HepG2 (cell line): ENCODE measurements around the gene GDF15. TPM values are rescaled to one million over a fixed set of nuclear protein-coding genes. Genes with fewer than 3 reads are reported as not detected.

Experiments used
- AGO1 ChIP-seq: fragments of 200-400 bp; formaldehyde crosslinking; IDR thresholded peaks from 2 replicates; pipeline ENCODE4 v1.6.1; 2017; ENCODE audit warnings: mild to moderate bottlenecking, low read depth, low read length, moderate library complexity; ENCODE audit not compliant: poor library complexity, severe bottlenecking
- ATF1 ChIP-seq: IDR thresholded peaks from 2 replicates; pipeline ENCODE4 v1.6.1; 2016; ENCODE audit warnings: mild to moderate bottlenecking, control low read depth
- ATM ChIP-seq: fragments of 450-650 bp; IDR thresholded peaks from 2 replicates; pipeline ENCODE4 v1.7.1; 2017; ENCODE audit warnings: mild to moderate bottlenecking, borderline replicate concordance
- EHMT2 ChIP-seq: fragments of 200-600 bp; sonication (generic); IDR thresholded peaks from 2 replicates; pipeline ENCODE4 v1.7.0; 2017; ENCODE audit warnings: antibody characterized with exemption, low read depth, low read length, borderline replicate concordance
- ELF4 ChIP-seq: sonication (generic); formaldehyde crosslinking; IDR thresholded peaks from 2 replicates; pipeline ENCODE4 v1.5.0; 2020; ENCODE audit warnings: missing genetic modification reagents, mild to moderate bottlenecking, moderate library complexity, borderline replicate concordance
- FOXC1 ChIP-seq: sonication (generic); formaldehyde crosslinking; IDR thresholded peaks from 2 replicates; pipeline ENCODE4 v1.8.0; 2022; ENCODE audit warnings: mild to moderate bottlenecking, missing genetic modification reagents, borderline replicate concordance
- FOXM1 ChIP-seq: sonication (generic); formaldehyde crosslinking; IDR thresholded peaks from 2 replicates; pipeline ENCODE4 v1.5.0; 2020; ENCODE audit warnings: missing genetic modification reagents
- KDM6A ChIP-seq: IDR thresholded peaks from 2 replicates; pipeline ENCODE4 v1.6.1; 2016; ENCODE audit warnings: low read depth
- MLLT10 ChIP-seq: sonication (generic); formaldehyde crosslinking; IDR thresholded peaks from 2 replicates; pipeline ENCODE4 v1.4.0; 2020; ENCODE audit warnings: missing genetic modification reagents
- MTERF4 ChIP-seq: sonication (generic); formaldehyde crosslinking; IDR thresholded peaks from 2 replicates; pipeline ENCODE4 v1.8.0; 2023; ENCODE audit warnings: mild to moderate bottlenecking, missing genetic modification reagents
- RARA ChIP-seq: IDR thresholded peaks from 2 replicates; pipeline ENCODE4 v1.6.1; 2016; ENCODE audit warnings: missing genetic modification reagents, missing compliant biosample characterization
- SALL2 ChIP-seq: sonication (generic); formaldehyde crosslinking; IDR thresholded peaks from 2 replicates; pipeline ENCODE4 v1.8.1; 2023; ENCODE audit warnings: mild to moderate bottlenecking, missing genetic modification reagents, inconsistent platforms
- SP5 ChIP-seq: IDR thresholded peaks from 2 replicates; pipeline ENCODE4 v1.6.1; 2016; ENCODE audit warnings: low read depth, borderline replicate concordance
- TMF1 ChIP-seq: sonication (generic); formaldehyde crosslinking; IDR thresholded peaks from 2 replicates; pipeline ENCODE4 v1.8.1; 2022; ENCODE audit warnings: low read depth, missing genetic modification reagents
- ZFP36L2 ChIP-seq: sonication (generic); formaldehyde crosslinking; IDR thresholded peaks from 2 replicates; pipeline ENCODE4 v1.4.0; 2020; ENCODE audit warnings: missing genetic modification reagents
- ZNF607 ChIP-seq: sonication (generic); formaldehyde crosslinking; IDR thresholded peaks from 2 replicates; pipeline ENCODE4 v1.5.1; 2020; ENCODE audit warnings: missing genetic modification reagents, mild to moderate bottlenecking, borderline replicate concordance
- ZNF629 ChIP-seq: sonication (generic); formaldehyde crosslinking; conservative IDR thresholded peaks from 2 replicates; pipeline ENCODE4 v1.5.0; 2020; ENCODE audit warnings: missing genetic modification reagents
- ZNF746 ChIP-seq: sonication (generic); formaldehyde crosslinking; IDR thresholded peaks from 2 replicates; pipeline ENCODE4 v1.8.0; 2022; ENCODE audit warnings: mild to moderate bottlenecking, missing genetic modification reagents
- ZSCAN29 ChIP-seq: sonication (generic); formaldehyde crosslinking; conservative IDR thresholded peaks from 2 replicates; pipeline ENCODE4 v1.4.0; 2020; ENCODE audit warnings: mild to moderate bottlenecking, missing genetic modification reagents
- polyA plus RNA-seq, 8 experiments: library from polyadenylated mRNA; depleted of rRNA in 3 of 8; stranded (reverse) in 7 of 8; unstranded in 1 of 8; fragments of >200 nt; fragmentation: Illumina TruSeq in 4 of 8; extraction: Trizol in 4 of 8; gene quantifications; 2 replicates each; pipeline versions ENCODE4 v1.2.1 to v1.2.3, GENCODE V29; 2011 to 2016; ENCODE audit warnings: low read depth in 4 of 8, missing spikeins in 1 of 8, mixed read lengths in 1 of 8; ENCODE audit not compliant: insufficient read depth in 1 of 8
- total RNA-seq, 5 experiments: library from RNA; depleted of rRNA; stranded (reverse); fragments of >200 nt; fragmentation: Illumina TruSeq; extraction: Trizol; gene quantifications; 2 replicates each; pipeline ENCODE4 v1.2.3, GENCODE V29; 2016; ENCODE audit warnings: low read depth in 1 of 5
- TF ChIP-seq, protein P1 (sequence below), 2 experiments: fragments of 450-650 bp in 1 of 2; sonication (generic) in 1 of 2; formaldehyde crosslinking; IDR thresholded peaks; 2 replicates each; pipeline versions ENCODE4 v1.5.0 to v1.8.0; 2020 to 2022; ENCODE audit warnings: mild to moderate bottlenecking in 1 of 2, missing genetic modification reagents in 1 of 2
- TF ChIP-seq, protein P2 (sequence below): sonication (generic); formaldehyde crosslinking; conservative IDR thresholded peaks from 2 replicates; pipeline ENCODE4 v1.4.0; 2020; ENCODE audit warnings: mild to moderate bottlenecking, missing genetic modification reagents, moderate library complexity
- TF ChIP-seq, protein P3 (sequence below): sonication (generic); formaldehyde crosslinking; IDR thresholded peaks from 2 replicates; pipeline ENCODE4 v1.8.1; 2022; ENCODE audit warnings: mild to moderate bottlenecking, missing genetic modification reagents

The GDF15 gene
- total and polyA plus RNA-seq, 2 of the 13 experiments (the other 11 are each of a cell fraction or from before 2014, with no cell fraction given): 146 to 422 TPM

DNA sequence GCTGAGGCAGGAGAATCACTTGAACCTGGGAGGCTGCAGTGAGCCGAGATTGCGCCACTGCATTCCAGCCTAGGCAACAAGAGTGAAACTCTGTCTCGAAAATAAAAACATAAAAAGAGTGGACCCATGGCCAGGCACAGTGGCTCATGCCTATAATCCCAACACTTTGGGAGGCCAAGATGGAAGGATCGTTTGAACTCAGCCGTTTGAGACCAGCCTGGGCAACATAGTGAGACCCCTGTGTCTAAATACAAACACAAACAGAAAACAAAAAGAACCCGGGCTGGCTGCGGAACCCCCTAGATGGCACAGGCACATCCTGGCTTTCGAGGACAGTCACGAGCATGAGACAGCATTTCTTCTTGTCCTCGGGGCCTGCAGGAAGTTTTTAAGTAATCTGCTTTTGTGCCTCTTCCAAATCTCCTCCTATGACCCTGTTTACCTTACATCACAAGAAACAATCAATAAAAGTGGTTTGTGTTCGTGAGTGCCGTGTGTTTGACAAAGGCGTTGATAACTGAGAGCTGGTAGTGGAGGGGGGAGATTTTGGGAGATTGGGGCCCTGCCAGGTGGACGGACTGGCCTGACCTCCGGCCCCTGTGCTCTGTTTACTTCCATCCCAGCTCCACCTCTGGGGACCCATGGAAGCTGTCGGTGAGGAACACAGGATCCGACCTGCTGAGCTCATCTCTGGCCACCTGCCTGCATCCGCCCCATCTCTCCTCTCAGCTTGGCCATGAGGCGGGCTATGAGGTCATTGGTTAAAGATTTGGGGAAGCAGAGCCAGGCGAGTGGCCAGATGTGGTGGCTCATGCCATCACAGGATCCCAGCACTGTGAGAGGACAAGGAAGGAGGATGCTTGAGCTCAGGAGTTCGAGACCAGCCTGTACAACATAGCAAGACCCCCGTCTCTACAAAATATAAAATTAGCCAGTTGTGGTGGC is 5.9 kb upstream of the GDF15 start (continued):
- TF ChIP-seq TMF1 (CRISPR knock-in tag): peak; percentile 67; the same call in 1 of the 2 replicates
- TF ChIP-seq ATM: no peak
- TF ChIP-seq, protein P1, sequence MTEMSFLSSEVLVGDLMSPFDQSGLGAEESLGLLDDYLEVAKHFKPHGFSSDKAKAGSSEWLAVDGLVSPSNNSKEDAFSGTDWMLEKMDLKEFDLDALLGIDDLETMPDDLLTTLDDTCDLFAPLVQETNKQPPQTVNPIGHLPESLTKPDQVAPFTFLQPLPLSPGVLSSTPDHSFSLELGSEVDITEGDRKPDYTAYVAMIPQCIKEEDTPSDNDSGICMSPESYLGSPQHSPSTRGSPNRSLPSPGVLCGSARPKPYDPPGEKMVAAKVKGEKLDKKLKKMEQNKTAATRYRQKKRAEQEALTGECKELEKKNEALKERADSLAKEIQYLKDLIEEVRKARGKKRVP (CRISPR knock-in tag; IDR thresholded peaks at IDR 0.05): peak in 1 of 2 experiments; percentile 88; a peak in 2 of 4 replicates
- peak; percentile 87 for TF ChIP-seq ATF1 (CRISPR knock-in tag)
- TF ChIP-seq SP5 (CRISPR knock-in tag): peak; percentile 98
- no peak for TF ChIP-seq ZFP36L2
- 0 out of 2 replicates have a peak, but pooled peaks have one; percentile 22 for TF ChIP-seq ZNF629 (CRISPR knock-in tag)
- TF ChIP-seq SALL2: peak; percentile 81; the same call in 1 of the 2 replicates
- peak; percentile 66; the same call in 1 of the 2 replicates for TF ChIP-seq FOXC1 (CRISPR knock-in tag)
- peak; percentile 77 for TF ChIP-seq ZNF607 (CRISPR knock-in tag)
- TF ChIP-seq ELF4 (CRISPR knock-in tag): peak; percentile 90; the same call in 1 of the 2 replicates
- no peak for TF ChIP-seq MTERF4
- TF ChIP-seq, protein P2, sequence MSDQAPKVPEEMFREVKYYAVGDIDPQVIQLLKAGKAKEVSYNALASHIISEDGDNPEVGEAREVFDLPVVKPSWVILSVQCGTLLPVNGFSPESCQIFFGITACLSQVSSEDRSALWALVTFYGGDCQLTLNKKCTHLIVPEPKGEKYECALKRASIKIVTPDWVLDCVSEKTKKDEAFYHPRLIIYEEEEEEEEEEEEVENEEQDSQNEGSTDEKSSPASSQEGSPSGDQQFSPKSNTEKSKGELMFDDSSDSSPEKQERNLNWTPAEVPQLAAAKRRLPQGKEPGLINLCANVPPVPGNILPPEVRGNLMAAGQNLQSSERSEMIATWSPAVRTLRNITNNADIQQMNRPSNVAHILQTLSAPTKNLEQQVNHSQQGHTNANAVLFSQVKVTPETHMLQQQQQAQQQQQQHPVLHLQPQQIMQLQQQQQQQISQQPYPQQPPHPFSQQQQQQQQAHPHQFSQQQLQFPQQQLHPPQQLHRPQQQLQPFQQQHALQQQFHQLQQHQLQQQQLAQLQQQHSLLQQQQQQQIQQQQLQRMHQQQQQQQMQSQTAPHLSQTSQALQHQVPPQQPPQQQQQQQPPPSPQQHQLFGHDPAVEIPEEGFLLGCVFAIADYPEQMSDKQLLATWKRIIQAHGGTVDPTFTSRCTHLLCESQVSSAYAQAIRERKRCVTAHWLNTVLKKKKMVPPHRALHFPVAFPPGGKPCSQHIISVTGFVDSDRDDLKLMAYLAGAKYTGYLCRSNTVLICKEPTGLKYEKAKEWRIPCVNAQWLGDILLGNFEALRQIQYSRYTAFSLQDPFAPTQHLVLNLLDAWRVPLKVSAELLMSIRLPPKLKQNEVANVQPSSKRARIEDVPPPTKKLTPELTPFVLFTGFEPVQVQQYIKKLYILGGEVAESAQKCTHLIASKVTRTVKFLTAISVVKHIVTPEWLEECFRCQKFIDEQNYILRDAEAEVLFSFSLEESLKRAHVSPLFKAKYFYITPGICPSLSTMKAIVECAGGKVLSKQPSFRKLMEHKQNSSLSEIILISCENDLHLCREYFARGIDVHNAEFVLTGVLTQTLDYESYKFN (CRISPR knock-in tag): peak; percentile 99
- TF ChIP-seq KDM6A: peak; percentile 88
- peak; percentile 95 for TF ChIP-seq ZSCAN29
- TF ChIP-seq MLLT10 (CRISPR knock-in tag): no peak
- no peak for TF ChIP-seq AGO1
- TF ChIP-seq RARA (CRISPR knock-in tag): peak; percentile 99
- no peak for TF ChIP-seq FOXM1 (CRISPR knock-in tag)
- no peak for TF ChIP-seq EHMT2
- peak; percentile 97 for TF ChIP-seq ZNF746 (CRISPR knock-in tag)
- TF ChIP-seq, protein P3, sequence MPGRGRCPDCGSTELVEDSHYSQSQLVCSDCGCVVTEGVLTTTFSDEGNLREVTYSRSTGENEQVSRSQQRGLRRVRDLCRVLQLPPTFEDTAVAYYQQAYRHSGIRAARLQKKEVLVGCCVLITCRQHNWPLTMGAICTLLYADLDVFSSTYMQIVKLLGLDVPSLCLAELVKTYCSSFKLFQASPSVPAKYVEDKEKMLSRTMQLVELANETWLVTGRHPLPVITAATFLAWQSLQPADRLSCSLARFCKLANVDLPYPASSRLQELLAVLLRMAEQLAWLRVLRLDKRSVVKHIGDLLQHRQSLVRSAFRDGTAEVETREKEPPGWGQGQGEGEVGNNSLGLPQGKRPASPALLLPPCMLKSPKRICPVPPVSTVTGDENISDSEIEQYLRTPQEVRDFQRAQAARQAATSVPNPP (CRISPR knock-in tag): no peak; the same call in 1 of the 2 replicates
